DND-41 (cell line): Measurements from ENCODE around the gene PGRMC1.

Source experiments
- EZH2 ChIP-seq: IDR thresholded peaks from 3 replicates; pipeline ENCODE4 v1.6.1; 2012; ENCODE audit warnings: borderline replicate concordance, low read depth, mild to moderate bottlenecking, moderate library complexity, low read length, inconsistent platforms; ENCODE audit not compliant: severe bottlenecking
- TF ChIP-seq, protein P1 (sequence below): IDR thresholded peaks from 2 replicates; pipeline ENCODE4 v1.5.1; 2012; ENCODE audit warnings: borderline replicate concordance, low read length, moderate library complexity, mild to moderate bottlenecking; ENCODE audit not compliant: poor library complexity, severe bottlenecking; ENCODE audit errors: extremely low read depth

- TF ChIP-seq, protein P1, sequence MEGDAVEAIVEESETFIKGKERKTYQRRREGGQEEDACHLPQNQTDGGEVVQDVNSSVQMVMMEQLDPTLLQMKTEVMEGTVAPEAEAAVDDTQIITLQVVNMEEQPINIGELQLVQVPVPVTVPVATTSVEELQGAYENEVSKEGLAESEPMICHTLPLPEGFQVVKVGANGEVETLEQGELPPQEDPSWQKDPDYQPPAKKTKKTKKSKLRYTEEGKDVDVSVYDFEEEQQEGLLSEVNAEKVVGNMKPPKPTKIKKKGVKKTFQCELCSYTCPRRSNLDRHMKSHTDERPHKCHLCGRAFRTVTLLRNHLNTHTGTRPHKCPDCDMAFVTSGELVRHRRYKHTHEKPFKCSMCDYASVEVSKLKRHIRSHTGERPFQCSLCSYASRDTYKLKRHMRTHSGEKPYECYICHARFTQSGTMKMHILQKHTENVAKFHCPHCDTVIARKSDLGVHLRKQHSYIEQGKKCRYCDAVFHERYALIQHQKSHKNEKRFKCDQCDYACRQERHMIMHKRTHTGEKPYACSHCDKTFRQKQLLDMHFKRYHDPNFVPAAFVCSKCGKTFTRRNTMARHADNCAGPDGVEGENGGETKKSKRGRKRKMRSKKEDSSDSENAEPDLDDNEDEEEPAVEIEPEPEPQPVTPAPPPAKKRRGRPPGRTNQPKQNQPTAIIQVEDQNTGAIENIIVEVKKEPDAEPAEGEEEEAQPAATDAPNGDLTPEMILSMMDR = no peak
- TF ChIP-seq EZH2 = no peak
Measured at GRCh38 chrX:119231936-119232445, 4.1 kb upstream of the PGRMC1 start.
